Type B pancreatic cell (in vitro differentiated cells): ENCODE results near the gene ST8SIA5. TPM values are rescaled to one million over a fixed set of nuclear protein-coding genes. Genes with fewer than 3 reads are reported as not detected.
A peak's percentile ranks its signal among the peaks of the same experiment; 100 is the strongest.
"Not testable (repeated sequence)": the region's sequence is repeated elsewhere in the genome, so short reads cannot be mapped to it uniquely, and the experiment has no call there.

Experiments
- DNase-seq: peaks from one replicate; pipeline ENCODE4 v3.0.0; 2021; ENCODE audit warnings: mixed read lengths; ENCODE audit not compliant: unreplicated experiment; ENCODE audit errors: extremely low spot score
- H3K27ac Mint-ChIP-seq: 2 replicates; pipeline ENCODE4 v1.8.0; 2021; ENCODE audit warnings: mild to moderate bottlenecking, mixed read lengths
- H3K27me3 Mint-ChIP-seq: 2 replicates; pipeline ENCODE4 v1.8.0; 2021; ENCODE audit warnings: mixed read lengths
- H3K36me3 Mint-ChIP-seq: 2 replicates; pipeline ENCODE4 v1.8.0; 2021; ENCODE audit warnings: mixed read lengths
- H3K4me1 Mint-ChIP-seq: one replicate; pipeline ENCODE4 v1.8.0; 2021; ENCODE audit warnings: mixed read lengths; ENCODE audit not compliant: unreplicated experiment
- H3K4me3 Mint-ChIP-seq: 2 replicates; pipeline ENCODE4 v1.8.0; 2021; ENCODE audit warnings: mild to moderate bottlenecking, mixed read lengths
- H3K9me3 Mint-ChIP-seq: 2 replicates; pipeline ENCODE4 v1.8.0; 2021; ENCODE audit warnings: mixed read lengths
- CTCF ChIP-seq: fragments of 200-600 bp; sonication (generic); conservative IDR thresholded peaks from 2 replicates; pipeline ENCODE4 v1.5.0; 2021; ENCODE audit warnings: antibody characterized with exemption, mild to moderate bottlenecking
- long read RNA-seq: library from polyadenylated mRNA; unstranded; transcript quantifications from one replicate; pipeline ENCODE4 v2.0.0, GENCODE V29; 2020
- total RNA-seq: library from RNA; stranded (reverse); gene quantifications from 2 replicates; pipeline ENCODE4 v1.2.1, GENCODE V29; 2021; ENCODE audit warnings: low replicate concordance

The ST8SIA5 gene
- total RNA-seq, result 0.94 and 1.9 TPM in 2 replicates
- long read RNA-seq, partial matches to known transcripts, result 1 of 1 reads
- long read RNA-seq, other reads (novel, unspliced or antisense), result 0 of 1 reads

- Mint-ChIP-seq H3K27ac (peak within 1 kb of the TSS; percentile 69), H3K4me1 (peaks cover 7% of the 10 kb centered on the region), H3K36me3 (peaks cover 3% of the 10 kb centered on the region), H3K9me3 (peaks cover 6% of the 10 kb centered on the region), H3K4me3 (peak within 1 kb of the TSS; percentile 89), H3K27me3 (peaks cover 89% of the 10 kb centered on the region)
- no peak for DNase-seq
- TF ChIP-seq CTCF, result no peak
Observed at GRCh38 chr18:46756559-46757201, at the start of gene ST8SIA5. TSS of gene ST8SIA5 (minus strand) at chr18:46757053. CDS start at chr18:46756508, 545 bp downstream.

- not testable (repeated sequence) for H3K4me3 Mint-ChIP-seq, H3K27ac Mint-ChIP-seq, H3K9me3 Mint-ChIP-seq, H3K4me1 Mint-ChIP-seq, DNase-seq, H3K27me3 Mint-ChIP-seq, H3K36me3 Mint-ChIP-seq
Observed at GRCh38 chr18:46795945-46796344, 39.1 kb upstream of the ST8SIA5 start.

GRCh38 chr18:46794607-46795006, 37.8 kb upstream of the ST8SIA5 start:
- no peak for TF ChIP-seq CTCF
- H3K4me1 Mint-ChIP-seq, result no peaks in the 10 kb centered on the region
- no peaks in the 10 kb centered on the region for H3K36me3 Mint-ChIP-seq
- no peak overlapping the region for H3K27ac Mint-ChIP-seq
- H3K9me3 Mint-ChIP-seq, result peaks cover 5% of the 10 kb centered on the region
- no peaks in the 10 kb centered on the region for H3K27me3 Mint-ChIP-seq
- H3K4me3 Mint-ChIP-seq, result no peak overlapping the region
- no peak for DNase-seq

- no peaks in the 10 kb centered on the region for H3K4me1 Mint-ChIP-seq
- no peaks in the 10 kb centered on the region for H3K27me3 Mint-ChIP-seq
- H3K9me3 Mint-ChIP-seq, result peaks cover 5% of the 10 kb centered on the region
- no peaks in the 10 kb centered on the region for H3K36me3 Mint-ChIP-seq
- H3K4me3 Mint-ChIP-seq, result no peak overlapping the region
- TF ChIP-seq CTCF, result no peak
- no peak overlapping the region for H3K27ac Mint-ChIP-seq
- DNase-seq, result no peak
Observed at GRCh38 chr18:46793565-46793964, 36.7 kb upstream of the ST8SIA5 start.

GRCh38 chr18:46789088-46789487, 32.2 kb upstream of the ST8SIA5 start:
- TF ChIP-seq CTCF, result no peak
- no peak overlapping the region for H3K4me3 Mint-ChIP-seq
- no peaks in the 10 kb centered on the region for H3K4me1 Mint-ChIP-seq
- H3K36me3 Mint-ChIP-seq, result no peaks in the 10 kb centered on the region
- DNase-seq, result no peak
- no peaks in the 10 kb centered on the region for H3K27me3 Mint-ChIP-seq
- peaks cover 5% of the 10 kb centered on the region for H3K9me3 Mint-ChIP-seq
- H3K27ac Mint-ChIP-seq, result no peak overlapping the region

GRCh38 chr18:46787674-46788073, 30.8 kb upstream of the ST8SIA5 start:
- no peak for TF ChIP-seq CTCF
- DNase-seq, result no peak
- Mint-ChIP-seq H3K4me3 (no peak overlapping the region), H3K36me3 (no peaks in the 10 kb centered on the region), H3K27me3 (no peaks in the 10 kb centered on the region), H3K27ac (no peak overlapping the region), H3K9me3 (peaks cover 5% of the 10 kb centered on the region), H3K4me1 (no peaks in the 10 kb centered on the region)
